Mucosa of rectum (tissue), 2 donors: ENCODE measurements around the gene OR52N5.
A peak's percentile ranks its signal among the peaks of the same experiment; 100 is the strongest.

Experiments used
- H3K27ac ChIP-seq, 2 donors: one replicate each; pipeline ENCODE4 v1.7.0; 2013; ENCODE audit warnings: inconsistent platforms in 2 of 2, low read depth in 2 of 2, low read length in 2 of 2
- H3K27me3 ChIP-seq, 2 donors: one replicate each; pipeline ENCODE4 v1.7.0; 2013; ENCODE audit warnings: low read length in 2 of 2; ENCODE audit not compliant: control insufficient read depth in 2 of 2, insufficient read depth in 2 of 2
- H3K36me3 ChIP-seq, 2 donors: one replicate each; pipeline ENCODE4 v1.7.0; 2013; ENCODE audit warnings: low read length in 2 of 2; ENCODE audit not compliant: control insufficient read depth in 2 of 2, insufficient read depth in 2 of 2
- H3K4me1 ChIP-seq, 2 donors: one replicate each; pipeline ENCODE4 v1.7.0; 2013; ENCODE audit warnings: low read length in 2 of 2, mild to moderate bottlenecking in 1 of 2; ENCODE audit not compliant: control insufficient read depth in 2 of 2, insufficient read depth in 2 of 2
- H3K4me3 ChIP-seq, 2 donors: one replicate each; pipeline ENCODE4 v1.7.0; 2013; ENCODE audit warnings: low read length in 2 of 2
- H3K9ac ChIP-seq, 2 donors: one replicate each; pipeline ENCODE4 v1.7.0; 2013; ENCODE audit warnings: low read length in 2 of 2, low read depth in 1 of 2, mild to moderate bottlenecking in 1 of 2
- H3K9me3 ChIP-seq, 2 donors: one replicate each; pipeline ENCODE4 v1.7.0; 2013; ENCODE audit warnings: low read length in 2 of 2; ENCODE audit not compliant: control insufficient read depth in 2 of 2
- donor health status: healthy.
- donor health status: Normal muscosa, but diverticular disease.

The OR52N5 gene

GRCh38 chr11:5783255-5783654 is at the start of gene OR52N5:
Gene OR52N5 (minus strand): TSS chr11:5783355. CDS start chr11:5778634, 4,721 bp downstream.
- Histone ChIP-seq H3K9ac (no peak within 1 kb of the TSS), H3K9me3 (no peaks in the 10 kb centered on the region), H3K4me1 (no peaks in the 10 kb centered on the region), H3K4me3 (no peak within 1 kb of the TSS), H3K27ac (no peak within 1 kb of the TSS), H3K27me3 (no peaks in the 10 kb centered on the region), H3K36me3 (no peaks in the 10 kb centered on the region)

GRCh38 chr11:5831196-5831829 is 48.2 kb upstream of the OR52N5 start:
- Histone ChIP-seq H3K27me3 (no peaks in the 10 kb centered on the region), H3K36me3 (no peaks in the 10 kb centered on the region), H3K9ac (no peak overlapping the region), H3K4me1 (no peaks in the 10 kb centered on the region), H3K9me3 (no peaks in the 10 kb centered on the region), H3K27ac (no peak overlapping the region), H3K4me3 (no peak overlapping the region)

- no peaks in the 10 kb centered on the region for H3K9me3 ChIP-seq
- H3K36me3 ChIP-seq, result no peaks in the 10 kb centered on the region
- no peak overlapping the region for H3K27ac ChIP-seq
- no peaks in the 10 kb centered on the region for H3K27me3 ChIP-seq
- no peak overlapping the region for H3K9ac ChIP-seq
- no peaks in the 10 kb centered on the region for H3K4me1 ChIP-seq
- H3K4me3 ChIP-seq, result no peak overlapping the region
Measured at GRCh38 chr11:5818245-5818886, 35.2 kb upstream of the OR52N5 start.

GRCh38 chr11:5815534-5815933 is 32.4 kb upstream of the OR52N5 start:
- no peaks in the 10 kb centered on the region for H3K4me1 ChIP-seq
- H3K9ac ChIP-seq, result no peak overlapping the region
- H3K36me3 ChIP-seq, result no peaks in the 10 kb centered on the region
- H3K9me3 ChIP-seq, result no peaks in the 10 kb centered on the region
- no peak overlapping the region for H3K27ac ChIP-seq
- H3K4me3 ChIP-seq, result no peak overlapping the region
- no peaks in the 10 kb centered on the region for H3K27me3 ChIP-seq

- no peaks in the 10 kb centered on the region for H3K36me3 ChIP-seq
- no peaks in the 10 kb centered on the region for H3K9me3 ChIP-seq
- H3K4me3 ChIP-seq, result no peak overlapping the region
- no peaks in the 10 kb centered on the region for H3K4me1 ChIP-seq
- H3K9ac ChIP-seq, result no peak overlapping the region
- H3K27ac ChIP-seq, result no peak overlapping the region
- no peaks in the 10 kb centered on the region for H3K27me3 ChIP-seq
Measured at GRCh38 chr11:5809905-5810795, 27.0 kb upstream of the OR52N5 start.

GRCh38 chr11:5809122-5809519 is 26.0 kb upstream of the OR52N5 start:
- Histone ChIP-seq H3K9ac (no peak overlapping the region), H3K9me3 (no peaks in the 10 kb centered on the region), H3K4me3 (peak overlapping the region; percentile 50 to 75), H3K36me3 (no peaks in the 10 kb centered on the region), H3K27ac (no peak overlapping the region), H3K27me3 (no peaks in the 10 kb centered on the region), H3K4me1 (no peaks in the 10 kb centered on the region)

- no peaks in the 10 kb centered on the region for H3K9me3 ChIP-seq
- no peak within 1 kb of the TSS for H3K27ac ChIP-seq
- no peak within 1 kb of the TSS for H3K9ac ChIP-seq
- no peaks in the 10 kb centered on the region for H3K36me3 ChIP-seq
- H3K27me3 ChIP-seq, result no peaks in the 10 kb centered on the region
- H3K4me3 ChIP-seq, result peak within 1 kb of the TSS; percentile 50 to 75
- H3K4me1 ChIP-seq, result no peaks in the 10 kb centered on the region
Measured at GRCh38 chr11:5808500-5809121, 25.5 kb upstream of the OR52N5 start, which contains the start of gene OR52N2. Gene OR52N2 (plus strand): TSS chr11:5808924. CDS start chr11:5820336, 11,412 bp downstream.

GRCh38 chr11:5807580-5807979 is 24.4 kb upstream of the OR52N5 start:
- Histone ChIP-seq H3K36me3 (no peaks in the 10 kb centered on the region), H3K4me1 (no peaks in the 10 kb centered on the region), H3K27me3 (no peaks in the 10 kb centered on the region), H3K4me3 (no peak overlapping the region), H3K9ac (no peak overlapping the region), H3K27ac (no peak overlapping the region), H3K9me3 (no peaks in the 10 kb centered on the region)

- no peaks in the 10 kb centered on the region for H3K36me3 ChIP-seq
- no peak overlapping the region for H3K4me3 ChIP-seq
- no peaks in the 10 kb centered on the region for H3K4me1 ChIP-seq
- H3K9ac ChIP-seq, result no peak overlapping the region
- H3K27me3 ChIP-seq, result no peaks in the 10 kb centered on the region
- no peaks in the 10 kb centered on the region for H3K9me3 ChIP-seq
- H3K27ac ChIP-seq, result no peak overlapping the region
Measured at GRCh38 chr11:5803982-5804381, 20.8 kb upstream of the OR52N5 start.

GRCh38 chr11:5796541-5796940 is 13.4 kb upstream of the OR52N5 start:
- Histone ChIP-seq H3K4me3 (no peak overlapping the region), H3K27ac (no peak overlapping the region), H3K27me3 (no peaks in the 10 kb centered on the region), H3K4me1 (no peaks in the 10 kb centered on the region), H3K9me3 (no peaks in the 10 kb centered on the region), H3K9ac (no peak overlapping the region), H3K36me3 (no peaks in the 10 kb centered on the region)
